NT2/D1 (cell line): ENCODE data around the gene ACSL6.

ENCODE experiments used
- SUZ12 ChIP-seq: IDR thresholded peaks from 2 replicates; pipeline ENCODE4 v1.6.1; 2011; ENCODE audit not compliant: insufficient read length, insufficient read depth; ENCODE audit errors: extremely low read depth
- YY1 ChIP-seq: IDR thresholded peaks from 2 replicates; pipeline ENCODE4 v1.6.1; 2011; ENCODE audit not compliant: insufficient read length, insufficient read depth

DNA sequence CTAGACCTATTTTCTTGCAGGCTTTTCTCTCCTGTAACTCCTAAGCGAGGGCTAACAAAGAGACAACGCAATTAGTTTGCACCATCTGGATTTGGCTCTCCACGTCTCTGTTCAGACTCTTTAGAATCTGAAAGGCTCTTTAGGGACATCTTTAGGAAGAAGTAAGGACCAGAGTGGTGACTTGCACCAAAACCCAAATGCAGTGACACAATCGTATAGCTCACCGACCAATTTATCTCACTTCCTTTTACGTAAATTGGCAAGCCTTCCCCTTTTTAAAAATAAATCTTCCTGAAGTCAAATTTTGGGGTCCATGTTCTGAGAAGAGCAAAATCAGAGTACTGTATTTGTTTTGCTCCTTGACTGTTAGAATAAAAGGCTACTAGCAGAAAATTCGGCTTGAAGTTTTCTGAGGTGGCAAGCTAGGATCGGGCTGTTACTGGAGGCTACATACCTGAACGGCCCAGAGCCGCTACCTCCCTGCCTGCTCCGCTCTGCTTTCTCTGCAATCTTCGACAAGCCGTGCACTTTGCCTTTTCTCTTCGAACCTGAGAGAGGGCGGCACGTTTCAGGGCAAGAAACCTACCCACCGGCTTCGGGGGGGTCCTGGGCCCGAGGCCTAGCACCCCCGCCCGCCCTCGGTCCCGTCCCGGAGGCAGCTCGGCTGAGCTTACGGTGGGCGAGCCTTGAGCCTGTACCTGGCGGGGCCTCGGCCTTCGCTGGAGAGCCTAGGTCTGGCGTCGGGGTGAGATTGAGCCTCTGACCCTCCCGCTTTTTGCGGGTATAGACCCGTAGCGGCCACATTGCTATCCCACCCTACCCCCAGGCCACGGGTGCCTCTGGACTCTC, 66.5 kb downstream of the ACSL6 start:
- no peak for TF ChIP-seq YY1
- no peak for TF ChIP-seq SUZ12
